ENCODE data around the gene ARHGAP31.
A peak's percentile ranks its signal among the peaks of the same experiment; 100 is the strongest.

DNA sequence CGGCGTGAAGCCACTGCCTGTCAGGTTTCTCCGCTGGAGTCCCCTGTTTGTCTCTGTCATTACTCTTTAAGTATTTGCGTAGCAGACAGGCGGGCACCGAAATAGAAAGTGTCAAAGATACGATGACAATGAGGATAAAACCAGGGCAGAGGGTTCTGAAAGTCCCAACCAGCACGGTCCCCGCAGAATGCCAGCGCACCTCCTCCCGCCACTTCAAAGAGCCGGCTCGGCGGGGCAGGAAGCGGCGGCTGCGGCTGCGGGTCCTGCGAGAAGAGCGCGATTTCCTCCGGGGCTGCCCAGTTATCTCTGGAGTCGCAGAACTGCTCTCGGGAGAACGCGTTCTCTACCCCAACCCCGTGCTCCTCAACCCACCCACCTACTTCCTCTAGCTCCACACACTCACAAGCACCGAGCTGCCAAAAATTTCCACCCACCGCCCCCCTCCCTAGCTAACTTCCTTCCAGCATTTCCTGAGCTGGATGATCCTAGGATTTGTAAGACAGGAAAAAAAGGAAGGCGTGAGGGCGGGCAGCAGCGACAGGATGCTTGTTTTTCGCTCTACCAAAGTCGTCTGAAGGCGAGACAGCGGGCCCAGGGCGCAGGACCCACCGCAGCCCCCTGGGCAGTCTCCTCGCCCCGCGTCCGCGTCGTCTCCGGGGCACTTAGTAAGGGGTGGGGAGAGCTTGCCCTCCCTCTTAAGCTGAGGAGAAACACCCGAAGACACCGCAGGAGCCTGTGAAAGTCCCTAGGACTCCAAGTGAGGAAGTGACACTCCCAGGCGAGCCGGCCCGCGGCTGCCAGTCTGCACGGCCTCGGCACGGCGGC is at the start of gene ARHGAP31:
- TF ChIP-seq POLR2A (IDR thresholded peaks at IDR 0.05; ENCODE audit: low read length) (peak; percentile 6), GATA1 (IDR thresholded peaks at IDR 0.05; ENCODE audit: low read depth, low read length) (no peak)
